Measurements from ENCODE around the gene SYDE2.

DNA sequence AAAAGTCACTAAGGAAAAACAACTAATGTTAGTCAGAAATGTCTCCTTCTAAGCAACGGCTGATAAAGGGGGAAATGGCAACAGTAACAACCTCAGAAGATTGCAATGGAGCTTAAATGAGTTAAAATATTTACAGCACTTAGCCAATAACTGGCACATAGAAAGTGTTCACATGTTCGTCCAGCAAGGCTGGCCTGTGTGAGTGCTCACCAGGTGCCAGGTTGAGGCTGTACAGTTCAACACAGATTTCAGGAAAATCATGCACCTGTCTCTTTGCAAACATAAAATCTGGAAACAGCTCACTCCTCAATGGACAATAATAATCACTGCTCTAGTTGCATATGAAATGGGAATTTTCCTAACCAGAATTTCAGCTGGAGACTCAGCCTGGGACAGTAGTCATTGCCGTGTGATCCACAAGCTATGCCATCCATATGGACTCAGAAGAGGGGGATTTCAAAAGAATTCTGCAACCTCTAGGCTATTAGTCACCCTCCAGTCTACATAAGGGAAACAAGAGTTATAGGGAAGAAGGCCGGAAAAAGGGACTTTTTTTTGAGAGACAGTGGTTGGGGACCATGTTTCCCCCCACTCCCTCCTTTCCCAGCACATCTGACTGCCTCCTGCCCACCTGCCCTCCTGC, 68.6 kb downstream of the SYDE2 start:
- TF ChIP-seq, protein P1, sequence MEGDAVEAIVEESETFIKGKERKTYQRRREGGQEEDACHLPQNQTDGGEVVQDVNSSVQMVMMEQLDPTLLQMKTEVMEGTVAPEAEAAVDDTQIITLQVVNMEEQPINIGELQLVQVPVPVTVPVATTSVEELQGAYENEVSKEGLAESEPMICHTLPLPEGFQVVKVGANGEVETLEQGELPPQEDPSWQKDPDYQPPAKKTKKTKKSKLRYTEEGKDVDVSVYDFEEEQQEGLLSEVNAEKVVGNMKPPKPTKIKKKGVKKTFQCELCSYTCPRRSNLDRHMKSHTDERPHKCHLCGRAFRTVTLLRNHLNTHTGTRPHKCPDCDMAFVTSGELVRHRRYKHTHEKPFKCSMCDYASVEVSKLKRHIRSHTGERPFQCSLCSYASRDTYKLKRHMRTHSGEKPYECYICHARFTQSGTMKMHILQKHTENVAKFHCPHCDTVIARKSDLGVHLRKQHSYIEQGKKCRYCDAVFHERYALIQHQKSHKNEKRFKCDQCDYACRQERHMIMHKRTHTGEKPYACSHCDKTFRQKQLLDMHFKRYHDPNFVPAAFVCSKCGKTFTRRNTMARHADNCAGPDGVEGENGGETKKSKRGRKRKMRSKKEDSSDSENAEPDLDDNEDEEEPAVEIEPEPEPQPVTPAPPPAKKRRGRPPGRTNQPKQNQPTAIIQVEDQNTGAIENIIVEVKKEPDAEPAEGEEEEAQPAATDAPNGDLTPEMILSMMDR (conservative IDR thresholded peaks at IDR 0.05; ENCODE audit: low read depth, low read length) = no peak
- no peak for TF ChIP-seq EZH2 (IDR thresholded peaks at IDR 0.05; ENCODE audit: borderline replicate concordance, low read depth, low read length, poor library complexity, severe bottlenecking)

Data from A673 (cell line).